Measurements from ENCODE around the gene TRIM65.

- no peak for TF ChIP-seq CTCF (IDR thresholded peaks at IDR 0.05 in 4 of 5, conservative IDR thresholded peaks at IDR 0.05 in 1 of 5)
- TF ChIP-seq POLR2A (IDR thresholded peaks at IDR 0.05): no peak
These were observed 16.5 kb downstream of the TRIM65 start for GRCh38 chr17:75880266-75880665.
